Measurements from ENCODE around the gene TEX35. TPM values are rescaled to one million over a fixed set of nuclear protein-coding genes. Genes with fewer than 3 reads are reported as not detected.

Gene TEX35
- total RNA-seq, 1 experiment from 2014 or later: not detected

- no peaks in the 10 kb centered on the region for H3K4me1 Mint-ChIP-seq (ENCODE audit: insufficient read depth, unreplicated experiment)
Observed at GRCh38 chr1:178500091-178500770, 12.7 kb upstream of the TEX35 start.

GRCh38 chr1:178500936-178501554 lies 11.9 kb upstream of the TEX35 start:
- Mint-ChIP-seq H3K27ac (ENCODE audit: low read depth, unreplicated experiment) (no peak overlapping the region), H3K4me1 (ENCODE audit: insufficient read depth, unreplicated experiment) (no peaks in the 10 kb centered on the region), H3K36me3 (ENCODE audit: insufficient read depth, unreplicated experiment) (no peaks in the 10 kb centered on the region), H3K4me3 (ENCODE audit: unreplicated experiment) (no peak overlapping the region), H3K9me3 (ENCODE audit: unreplicated experiment) (no peaks in the 10 kb centered on the region), H3K27me3 (ENCODE audit: insufficient read depth, unreplicated experiment) (no peaks in the 10 kb centered on the region)
- no TSS peak for BruUV-seq (replicated peaks)
- no peak for TF ChIP-seq CTCF (IDR thresholded peaks at IDR 0.05; ENCODE audit: unreplicated experiment)
- intact Hi-C loops (cut with micrococcal nuclease): loop anchor here (1.0 to 2.0 kb wide), 3 partner anchors 190 to 553 kb away; no protein-coding TSS in a partner anchor
- POLR2A ChIA-PET: interaction anchor here (0.9 to 1.6 kb wide), 3 partner anchors 190 to 201 kb away, joined by 3 to 13 read pairs (median 5); no protein-coding TSS in a partner anchor
- DNase-seq (ENCODE audit: unreplicated experiment): no peak
- CTCF ChIA-PET: interaction anchor here (0.5 to 12.8 kb wide), 70 partner anchors 12 to 1630 kb away, joined by 3 to 309 read pairs (median 4); partner anchors contain the start of gene TEX35

More at GRCh38 chr1:178500091-178500770, 12.7 kb upstream of the TEX35 start:
- Mint-ChIP-seq H3K27ac (ENCODE audit: low read depth, unreplicated experiment) (no peak overlapping the region), H3K4me3 (ENCODE audit: unreplicated experiment) (no peak overlapping the region), H3K9me3 (ENCODE audit: unreplicated experiment) (no peaks in the 10 kb centered on the region), H3K27me3 (ENCODE audit: insufficient read depth, unreplicated experiment) (no peaks in the 10 kb centered on the region), H3K36me3 (ENCODE audit: insufficient read depth, unreplicated experiment) (no peaks in the 10 kb centered on the region)
- intact Hi-C loops (cut with micrococcal nuclease): loop anchor here (2.0 kb wide), 1 partner anchor 189 kb away; no protein-coding TSS in a partner anchor
- no TSS peak for BruUV-seq (replicated peaks)
- DNase-seq (ENCODE audit: unreplicated experiment): no peak
- POLR2A ChIA-PET: interaction anchor here (0.9 to 1.1 kb wide), 3 partner anchors 159 to 201 kb away, joined by 3 to 5 read pairs (median 3); no protein-coding TSS in a partner anchor
- CTCF ChIA-PET: interaction anchor here (0.5 to 12.8 kb wide), 46 partner anchors 12 to 1629 kb away, joined by 3 to 309 read pairs (median 5); partner anchors contain the start of gene TEX35
- TF ChIP-seq CTCF (IDR thresholded peaks at IDR 0.05; ENCODE audit: unreplicated experiment): peak; percentile 18

- no peak overlapping the region for H3K4me3 Mint-ChIP-seq (ENCODE audit: unreplicated experiment)
- peak; percentile 98 for TF ChIP-seq CTCF (IDR thresholded peaks at IDR 0.05; ENCODE audit: unreplicated experiment)
- H3K27ac Mint-ChIP-seq (ENCODE audit: low read depth, unreplicated experiment): no peak overlapping the region
- BruUV-seq (replicated peaks): no TSS peak
- no peaks in the 10 kb centered on the region for H3K27me3 Mint-ChIP-seq (ENCODE audit: insufficient read depth, unreplicated experiment)
- intact Hi-C loops (cut with micrococcal nuclease): loop anchor here (1.0 to 2.0 kb wide), 3 partner anchors 191 to 554 kb away; no protein-coding TSS in a partner anchor
- no peaks in the 10 kb centered on the region for H3K9me3 Mint-ChIP-seq (ENCODE audit: unreplicated experiment)
- no peaks in the 10 kb centered on the region for H3K36me3 Mint-ChIP-seq (ENCODE audit: insufficient read depth, unreplicated experiment)
- ChIA-PET CTCF (interaction anchor here (0.5 to 12.8 kb wide), 91 partner anchors 13 to 1631 kb away, joined by 3 to 309 read pairs (median 4); partner anchors contain the start of gene TEX35), POLR2A (interaction anchor here (0.7 to 1.6 kb wide), 3 partner anchors 37 to 202 kb away, joined by 3 to 13 read pairs (median 4); no protein-coding TSS in a partner anchor)
- no peaks in the 10 kb centered on the region for H3K4me1 Mint-ChIP-seq (ENCODE audit: insufficient read depth, unreplicated experiment)
- DNase-seq (ENCODE audit: unreplicated experiment): peak; percentile 85
Observed at GRCh38 chr1:178501705-178502329, 11.1 kb upstream of the TEX35 start.
